SIG-M5 treated with dmso at 0.1 percent for 504 hours (cell line): Measurements from ENCODE around the gene NDOR1.
A peak's percentile ranks its signal among the peaks of the same experiment; 100 is the strongest.

Source experiments
- DNase-seq: peaks from one replicate; lab custom pipeline; 2025; ENCODE audit not compliant: unreplicated experiment; lab: John Stamatoyannopoulos, UW

Gene NDOR1

GRCh38 chr9:137198051-137198901, 7.2 kb upstream of the NDOR1 start:
- DNase-seq: no peak

- DNase-seq: no peak
These were observed 6.6 kb upstream of the NDOR1 start for GRCh38 chr9:137198902-137199283.

GRCh38 chr9:137199411-137200121, 5.9 kb upstream of the NDOR1 start:
- DNase-seq: no peak

DNA sequence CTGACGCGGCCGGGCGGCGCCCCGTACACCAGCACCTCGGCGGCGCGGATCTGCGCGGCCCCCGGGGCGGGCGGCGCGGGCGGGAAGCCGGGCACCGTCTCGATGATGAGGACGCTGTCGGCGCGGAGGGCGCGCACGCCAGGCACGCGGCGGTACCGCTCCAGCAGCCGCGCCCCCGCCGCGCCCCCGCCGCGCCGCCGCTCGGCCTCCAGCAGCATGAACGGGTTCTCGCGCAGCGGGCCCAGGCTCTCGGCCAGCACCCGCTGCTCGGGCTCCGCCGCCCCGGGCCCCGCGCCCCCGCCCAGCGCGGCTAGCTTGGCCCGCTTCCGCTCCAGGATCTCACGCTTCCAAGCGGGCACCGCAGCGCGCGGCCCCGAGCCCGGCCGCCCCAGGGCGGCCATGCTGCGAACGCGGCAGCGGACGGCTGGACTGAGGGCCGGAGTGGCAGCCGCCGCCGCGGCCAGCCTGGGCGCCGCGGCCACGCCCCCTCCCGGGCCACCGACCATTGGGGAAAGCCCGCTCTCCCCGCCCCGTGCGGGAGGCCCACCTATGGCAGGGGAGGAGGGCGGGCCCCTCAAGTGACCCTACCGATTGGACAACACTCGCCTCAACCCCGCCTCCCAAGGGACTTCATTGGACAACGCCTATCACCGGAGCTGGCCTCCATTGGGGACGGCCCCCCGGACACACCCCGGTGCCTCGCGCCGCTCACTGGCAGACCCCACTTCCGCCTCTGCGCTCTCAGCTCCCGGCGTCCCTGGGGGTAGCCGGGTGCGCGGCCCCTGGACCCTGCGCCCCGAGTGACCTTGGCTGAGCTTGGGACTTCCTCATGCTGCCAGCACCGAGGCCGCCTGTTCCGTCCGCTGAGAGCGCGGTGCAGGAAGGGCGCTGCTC, 4.9 kb upstream of the NDOR1 start, which contains the start of gene TPRN:
TPRN (minus strand) TSS at position 431 of the 894 bp plus-strand sequence; CDS start at position 401, 30 bp downstream.
- DNase-seq: peak; percentile 99

GRCh38 chr9:137201205-137201868, 4.2 kb upstream of the NDOR1 start:
- DNase-seq: no peak

DNA sequence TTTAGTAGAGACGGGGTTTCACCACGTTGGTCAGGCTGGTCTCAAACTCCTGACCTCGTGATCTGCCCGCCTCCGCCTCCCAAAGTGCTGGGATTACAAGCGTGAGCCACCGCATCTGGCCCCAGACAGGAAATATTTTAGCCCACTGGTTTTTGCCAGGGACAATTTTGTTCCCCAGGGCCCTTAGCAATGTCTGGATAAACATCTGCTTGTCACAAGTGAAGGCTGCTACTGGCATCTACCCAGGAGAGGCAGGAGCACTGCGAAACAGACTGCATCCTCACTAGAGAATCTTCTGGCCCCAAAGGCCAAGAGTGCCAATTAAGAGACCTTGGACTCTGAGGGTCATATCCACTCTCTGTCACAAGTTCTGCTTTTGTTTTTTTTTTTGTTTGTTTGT, 2.5 kb upstream of the NDOR1 start:
- no peak for DNase-seq

DNA sequence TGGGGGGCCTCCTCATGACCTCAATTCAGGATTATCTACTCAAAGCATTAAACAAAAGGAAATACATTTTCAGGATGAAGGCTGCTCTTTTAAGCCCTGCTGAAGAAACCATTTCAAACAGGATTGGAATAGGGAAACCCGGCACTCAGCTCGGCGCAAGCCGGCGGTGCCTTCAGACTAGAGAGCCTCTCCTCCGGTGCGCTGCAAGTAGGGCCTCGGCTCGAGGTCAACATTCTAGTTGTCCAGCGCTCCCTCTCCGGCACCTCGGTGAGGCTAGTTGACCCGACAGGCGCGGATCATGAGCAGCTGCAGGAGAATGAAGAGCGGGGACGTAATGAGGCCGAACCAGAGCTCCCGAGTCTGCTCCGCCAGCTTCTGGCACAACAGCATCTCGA, 772 bp upstream of the NDOR1 start:
- no peak for DNase-seq

GRCh38 chr9:137206602-137207001, 1.1 kb downstream of the NDOR1 start:
- DNase-seq: no peak

DNA sequence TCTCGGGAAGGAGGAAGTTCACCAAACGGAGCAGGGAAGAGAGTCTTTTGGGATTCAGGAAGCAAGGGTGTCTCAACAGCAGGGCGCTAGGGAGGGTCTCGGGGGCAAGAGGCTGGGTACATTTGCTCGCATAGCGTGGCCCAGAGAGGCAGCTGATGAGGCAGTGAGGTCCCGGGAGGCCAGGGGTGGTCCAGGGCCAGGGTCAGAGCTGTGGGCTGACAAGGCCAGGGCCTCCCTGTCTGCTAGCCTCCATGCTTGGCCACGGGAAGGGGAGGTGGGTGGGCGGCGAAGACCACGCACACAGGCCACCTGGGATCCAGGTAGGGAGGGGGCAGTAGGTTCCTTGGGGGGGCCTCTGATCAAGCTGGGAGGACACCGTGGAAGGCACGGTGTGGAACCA, 6.0 kb downstream of the NDOR1 start:
- DNase-seq: no peak

DNA sequence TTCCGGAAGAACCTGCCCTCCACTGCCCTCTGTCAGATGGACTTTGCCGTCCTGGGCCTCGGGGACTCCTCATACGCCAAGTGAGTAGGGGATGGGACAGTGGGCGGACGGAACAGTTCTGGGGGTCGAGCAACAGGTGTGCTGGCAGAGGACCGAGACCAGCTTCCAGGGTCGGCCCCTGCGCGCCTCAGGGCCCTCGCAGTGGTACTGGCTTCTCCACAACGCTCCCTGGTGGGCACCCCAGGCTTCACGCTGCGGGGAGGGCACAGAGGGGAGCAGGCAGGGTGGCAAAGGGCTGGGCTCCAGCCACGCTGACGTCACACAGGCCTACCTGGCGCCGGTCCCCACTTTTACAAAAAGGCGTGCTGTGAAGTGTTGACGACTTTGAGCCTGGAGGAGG, 7.0 kb downstream of the NDOR1 start:
- DNase-seq: no peak

GRCh38 chr9:137213160-137214060, 7.9 kb downstream of the NDOR1 start:
- DNase-seq: no peak

- DNase-seq: no peak
These were observed 9.1 kb downstream of the NDOR1 start for GRCh38 chr9:137214620-137215019.

DNA sequence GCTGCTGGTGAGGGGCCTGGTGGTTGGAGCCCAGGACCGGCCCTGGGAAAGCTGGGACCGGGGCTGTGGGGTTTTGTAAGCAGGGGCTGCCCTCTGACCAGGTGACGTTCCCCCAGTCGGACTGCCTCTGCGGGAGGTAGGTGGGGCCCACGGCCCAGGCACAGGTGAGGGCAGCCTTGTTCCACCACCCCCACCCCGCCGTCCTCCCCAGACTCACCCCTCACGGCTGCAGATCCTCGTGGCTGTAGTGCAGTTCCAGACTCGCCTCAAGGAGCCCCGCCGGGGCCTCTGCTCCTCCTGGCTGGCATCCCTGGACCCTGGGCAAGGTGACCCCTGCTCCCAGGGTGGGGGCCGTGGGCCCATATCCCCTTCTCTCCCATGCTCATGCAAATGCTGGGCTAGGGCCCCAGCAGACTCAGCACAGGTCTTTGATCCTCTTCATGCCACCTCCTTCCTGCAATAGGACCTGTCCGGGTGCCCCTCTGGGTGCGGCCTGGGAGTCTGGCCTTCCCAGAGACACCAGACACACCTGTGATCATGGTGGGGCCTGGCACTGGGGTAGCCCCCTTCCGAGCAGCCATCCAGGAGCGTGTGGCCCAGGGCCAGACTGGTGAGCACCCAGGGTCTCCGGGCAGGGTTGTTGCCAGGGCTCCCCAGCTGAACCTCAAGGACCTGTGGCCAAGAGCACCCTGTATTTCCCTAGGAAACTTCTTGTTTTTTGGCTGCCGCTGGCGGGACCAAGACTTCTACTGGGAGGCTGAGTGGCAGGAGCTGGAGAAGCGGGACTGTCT, 9.9 kb downstream of the NDOR1 start:
- no peak for DNase-seq

DNA sequence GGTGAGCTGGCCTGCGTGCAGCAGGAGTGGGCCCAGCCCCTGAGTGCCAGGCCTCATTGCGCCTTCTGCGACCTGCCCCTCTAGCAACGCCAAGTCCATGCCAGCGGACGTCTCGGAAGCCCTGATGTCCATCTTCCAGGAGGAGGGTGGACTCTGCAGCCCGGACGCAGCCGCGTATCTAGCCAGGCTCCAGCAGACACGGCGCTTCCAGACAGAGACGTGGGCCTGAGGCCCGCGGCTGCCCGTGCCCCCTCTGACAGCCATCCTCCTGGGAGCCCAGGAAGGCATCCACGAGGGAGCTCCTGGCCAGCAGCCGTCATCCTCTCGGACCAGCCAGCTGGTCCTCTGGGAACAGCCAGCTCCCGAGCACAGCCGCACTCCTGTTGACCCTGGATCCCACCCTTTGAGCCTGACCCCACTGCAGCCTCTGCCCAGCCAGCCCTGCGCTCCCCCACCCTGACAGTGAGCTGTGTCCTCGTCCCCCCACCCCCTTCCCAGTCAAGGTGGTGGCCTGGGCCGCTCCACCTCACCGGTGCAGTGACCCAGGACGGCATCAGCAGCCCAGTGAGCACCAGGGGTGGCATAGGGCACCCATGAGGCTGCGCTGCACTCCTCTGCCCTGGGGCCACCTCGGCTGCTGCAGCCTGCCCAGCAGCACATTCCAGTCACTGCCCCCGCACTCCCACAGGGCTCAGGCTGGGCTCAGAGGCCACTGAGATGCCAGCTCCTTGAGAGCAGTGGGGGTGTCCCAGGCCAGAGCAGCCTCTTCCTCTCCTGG, 10.9 kb downstream of the NDOR1 start:
- no peak for DNase-seq

DNA sequence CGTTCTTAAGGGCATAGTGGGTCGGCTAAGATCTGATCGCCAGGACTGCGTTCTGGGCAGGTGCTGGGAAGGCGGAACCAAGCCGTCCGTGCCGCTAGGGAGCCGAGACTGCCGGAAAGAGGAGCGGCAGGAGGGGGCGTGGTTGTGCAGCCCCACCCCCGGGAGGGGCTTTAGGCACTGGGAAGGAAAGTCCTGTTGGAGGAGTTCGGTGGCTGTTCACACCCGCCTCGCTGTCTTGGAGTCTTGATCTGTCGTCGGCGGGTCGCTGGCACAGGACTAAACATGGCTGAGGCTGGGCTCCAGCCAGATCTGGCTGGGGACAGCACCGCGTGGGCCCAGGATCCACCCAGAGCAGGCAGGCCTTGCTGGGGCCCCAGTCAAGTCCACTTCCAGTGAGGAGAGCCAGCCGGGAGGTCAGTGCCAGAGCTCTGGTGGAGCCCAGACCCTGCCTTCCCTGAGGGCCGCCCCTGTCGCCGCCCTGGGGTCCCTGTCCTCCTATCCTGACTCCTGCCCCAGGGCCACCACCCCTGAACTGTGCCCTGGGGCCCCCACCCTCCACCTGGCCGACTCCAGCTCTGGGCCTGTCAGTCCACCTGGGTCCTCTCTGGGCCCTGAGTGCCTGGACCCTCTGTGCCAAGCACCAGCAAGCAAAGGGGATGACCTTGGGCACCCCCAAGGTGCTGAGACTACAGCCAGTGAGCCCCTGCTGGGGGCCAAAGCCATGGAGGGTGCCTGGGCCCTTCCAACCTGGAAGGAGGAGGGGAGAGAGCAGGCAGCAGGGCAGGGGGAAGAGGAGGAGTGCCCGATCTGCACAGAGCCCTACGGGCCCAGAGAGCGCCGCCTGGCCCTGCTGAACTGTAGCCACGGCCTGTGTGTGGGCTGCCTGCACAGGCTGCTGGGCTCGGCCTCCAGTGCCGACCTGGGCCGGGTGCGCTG, 12.0 kb downstream of the NDOR1 start:
- peak; percentile 32 for DNase-seq

GRCh38 chr9:137218212-137218753, 12.8 kb downstream of the NDOR1 start:
- DNase-seq: no peak

DNA sequence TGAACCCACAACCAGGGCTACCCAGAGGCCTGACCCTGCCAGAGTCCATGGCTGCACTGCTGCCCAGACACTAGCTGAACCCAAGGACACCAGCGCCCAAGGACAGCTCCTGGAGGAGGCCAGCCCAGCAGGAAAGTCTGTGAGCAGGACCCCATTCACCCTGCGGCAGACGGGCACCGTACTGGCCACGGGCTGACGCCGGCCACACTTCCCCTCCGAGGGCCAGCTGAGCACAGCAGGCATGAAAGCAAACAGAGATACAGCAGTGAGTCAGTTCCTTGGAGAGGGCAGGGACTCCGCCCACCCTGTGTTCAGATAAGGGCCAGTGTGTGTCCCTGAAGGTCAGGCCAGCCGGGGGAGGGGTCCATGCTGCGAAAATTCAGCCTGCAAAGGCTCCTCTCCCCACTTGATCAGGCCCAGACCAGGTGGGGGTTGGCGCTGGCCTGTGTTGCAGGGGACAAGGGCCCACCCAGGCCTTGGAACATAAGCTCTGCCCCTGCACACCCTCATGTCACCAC, 13.3 kb downstream of the NDOR1 start:
- DNase-seq: no peak
